Immature natural killer cell (primary cell): Measurements from ENCODE around the gene ITGBL1. TPM values are rescaled to one million over a fixed set of nuclear protein-coding genes. Genes with fewer than 3 reads are reported as not detected.
"Not testable (repeated sequence)": the region's sequence is repeated elsewhere in the genome, so short reads cannot be mapped to it uniquely, and the experiment has no call there.

Experiments
- DNase-seq, 3 donors: peaks; one replicate each; pipeline ENCODE4 v3.0.0; 2022; ENCODE audit warnings: mixed read lengths in 1 of 3
- H3K27ac Mint-ChIP-seq, 6 donors: one replicate each; pipeline ENCODE4 v1.8.0; 2020; ENCODE audit warnings: mixed read lengths in 6 of 6, mild to moderate bottlenecking in 5 of 6, inconsistent platforms in 4 of 6, moderate library complexity in 3 of 6
- H3K27me3 Mint-ChIP-seq, 3 donors: one replicate each; pipeline ENCODE4 v1.8.0; 2020 to 2021; ENCODE audit warnings: low read depth in 3 of 3, mild to moderate bottlenecking in 3 of 3, mixed read lengths in 3 of 3, moderate library complexity in 3 of 3, inconsistent platforms in 1 of 3
- H3K36me3 Mint-ChIP-seq, 3 donors: one replicate each; pipeline ENCODE4 v1.8.0; 2020; ENCODE audit warnings: mixed read lengths in 3 of 3, inconsistent platforms in 2 of 3, mild to moderate bottlenecking in 2 of 3
- H3K4me1 Mint-ChIP-seq, 2 donors: one replicate each; pipeline ENCODE4 v1.8.0; 2020; ENCODE audit warnings: inconsistent platforms in 2 of 2, mild to moderate bottlenecking in 2 of 2, mixed read lengths in 2 of 2, moderate library complexity in 1 of 2
- H3K4me3 Mint-ChIP-seq, 5 donors: one replicate each; pipeline ENCODE4 v1.8.0; 2020; ENCODE audit warnings: mild to moderate bottlenecking in 5 of 5, mixed read lengths in 5 of 5, inconsistent platforms in 3 of 5, moderate library complexity in 3 of 5
- H3K9me3 Mint-ChIP-seq, 6 donors: one replicate each; pipeline ENCODE4 v1.8.0; 2020; ENCODE audit warnings: mild to moderate bottlenecking in 6 of 6, mixed read lengths in 6 of 6, inconsistent platforms in 4 of 6, moderate library complexity in 3 of 6
- polyA plus RNA-seq, 3 donors: library from polyadenylated mRNA; unstranded; fragments of 300-500 nt; fragmentation: Illumina TruSeq; gene quantifications; one replicate each; pipeline ENCODE4 v1.2.3, GENCODE V29; 2021

Gene ITGBL1
- polyA plus RNA-seq, 3 donors from 2014 or later = not detected

- Mint-ChIP-seq H3K9me3 (peaks cover 0 to 5% (median 0%) of the 10 kb centered on the region in 6 donors), H3K27me3 (peaks cover 2 to 4% (median 3%) of the 10 kb centered on the region in 3 donors), H3K4me1 (no peaks in the 10 kb centered on the region), H3K4me3 (no peak overlapping the region), H3K36me3 (no peaks in the 10 kb centered on the region), H3K27ac (no peak overlapping the region)
- DNase-seq = no peak
Observed at GRCh38 chr13:101530293-101530692, 77.8 kb downstream of the ITGBL1 start.

- Mint-ChIP-seq H3K27ac (no peak overlapping the region), H3K36me3 (no peaks in the 10 kb centered on the region), H3K27me3 (peaks cover 0 to 5% (median 4%) of the 10 kb centered on the region in 3 donors), H3K4me1 (no peaks in the 10 kb centered on the region), H3K9me3 (peaks cover 0 to 5% (median 0%) of the 10 kb centered on the region in 6 donors), H3K4me3 (no peak overlapping the region)
- no peak for DNase-seq
Observed at GRCh38 chr13:101535192-101535746, 82.8 kb downstream of the ITGBL1 start.

- Mint-ChIP-seq H3K27me3 (peaks cover 0 to 5% (median 4%) of the 10 kb centered on the region in 3 donors), H3K9me3 (peaks cover 0 to 5% (median 0%) of the 10 kb centered on the region in 6 donors), H3K4me3 (no peak overlapping the region), H3K36me3 (no peaks in the 10 kb centered on the region), H3K27ac (no peak overlapping the region), H3K4me1 (no peaks in the 10 kb centered on the region)
- no peak for DNase-seq
Observed at GRCh38 chr13:101536079-101536478, 83.6 kb downstream of the ITGBL1 start.

- not testable (repeated sequence) for H3K36me3 Mint-ChIP-seq, H3K27ac Mint-ChIP-seq, DNase-seq, H3K4me1 Mint-ChIP-seq, H3K27me3 Mint-ChIP-seq, H3K4me3 Mint-ChIP-seq
- H3K9me3 Mint-ChIP-seq = peaks cover 0 to 13% (median 3%) of the 10 kb centered on the region in 6 donors
Observed at GRCh38 chr13:101544544-101544943, 92.1 kb downstream of the ITGBL1 start.

GRCh38 chr13:101544979-101545378 lies 92.5 kb downstream of the ITGBL1 start:
- Mint-ChIP-seq H3K4me3 (no peak overlapping the region), H3K27ac (no peak overlapping the region), H3K27me3 (peaks cover 0 to 5% (median 0%) of the 10 kb centered on the region in 3 donors), H3K9me3 (peaks cover 0 to 13% (median 3%) of the 10 kb centered on the region in 6 donors), H3K36me3 (no peaks in the 10 kb centered on the region), H3K4me1 (no peaks in the 10 kb centered on the region)
- no peak for DNase-seq

GRCh38 chr13:101545521-101545920 lies 93.0 kb downstream of the ITGBL1 start:
- H3K4me1 Mint-ChIP-seq = no peaks in the 10 kb centered on the region
- H3K36me3 Mint-ChIP-seq = no peaks in the 10 kb centered on the region
- peaks cover 0 to 5% (median 1%) of the 10 kb centered on the region in 3 donors for H3K27me3 Mint-ChIP-seq
- no peak overlapping the region for H3K27ac Mint-ChIP-seq
- peaks cover 0 to 13% (median 2%) of the 10 kb centered on the region in 6 donors for H3K9me3 Mint-ChIP-seq
- DNase-seq = no peak
- no peak overlapping the region for H3K4me3 Mint-ChIP-seq

- Mint-ChIP-seq H3K27me3 (peaks cover 2 to 3% (median 2%) of the 10 kb centered on the region in 3 donors), H3K4me1 (no peaks in the 10 kb centered on the region), H3K27ac (no peak overlapping the region), H3K9me3 (peaks cover 0 to 3% (median under 1%) of the 10 kb centered on the region in 6 donors), H3K4me3 (no peak overlapping the region), H3K36me3 (no peaks in the 10 kb centered on the region)
- no peak for DNase-seq
Observed at GRCh38 chr13:101552286-101552685, 99.8 kb downstream of the ITGBL1 start.

GRCh38 chr13:101552786-101553185 lies 100.3 kb downstream of the ITGBL1 start:
- no peaks in the 10 kb centered on the region for H3K4me1 Mint-ChIP-seq
- H3K4me3 Mint-ChIP-seq = no peak overlapping the region
- peaks cover 2 to 3% (median 2%) of the 10 kb centered on the region in 3 donors for H3K27me3 Mint-ChIP-seq
- no peaks in the 10 kb centered on the region for H3K36me3 Mint-ChIP-seq
- H3K27ac Mint-ChIP-seq = no peak overlapping the region
- no peak for DNase-seq
- H3K9me3 Mint-ChIP-seq = peaks cover 0 to 3% (median under 1%) of the 10 kb centered on the region in 6 donors

GRCh38 chr13:101554420-101555125 lies 102.1 kb downstream of the ITGBL1 start:
- Mint-ChIP-seq H3K9me3 (peaks cover 0 to 3% (median 1%) of the 10 kb centered on the region in 6 donors), H3K27me3 (peaks cover 2 to 7% (median 3%) of the 10 kb centered on the region in 3 donors), H3K27ac (no peak overlapping the region), H3K4me3 (no peak overlapping the region), H3K36me3 (no peaks in the 10 kb centered on the region), H3K4me1 (no peaks in the 10 kb centered on the region)
- DNase-seq = no peak

GRCh38 chr13:101555610-101556009 lies 103.1 kb downstream of the ITGBL1 start:
- Mint-ChIP-seq H3K36me3 (no peaks in the 10 kb centered on the region), H3K4me1 (no peaks in the 10 kb centered on the region), H3K27ac (no peak overlapping the region), H3K9me3 (peaks cover 0 to 5% (median 2%) of the 10 kb centered on the region in 6 donors), H3K27me3 (peaks cover 1 to 9% (median 2%) of the 10 kb centered on the region in 3 donors), H3K4me3 (no peak overlapping the region)
- DNase-seq = no peak

GRCh38 chr13:101556676-101557123 lies 104.2 kb downstream of the ITGBL1 start:
- no peak for DNase-seq
- Mint-ChIP-seq H3K27ac (no peak overlapping the region), H3K9me3 (peaks cover 0 to 6% (median 0%) of the 10 kb centered on the region in 6 donors), H3K4me3 (no peak overlapping the region), H3K4me1 (no peaks in the 10 kb centered on the region), H3K27me3 (peaks cover 2 to 14% (median 5%) of the 10 kb centered on the region in 3 donors), H3K36me3 (no peaks in the 10 kb centered on the region)

- no peaks in the 10 kb centered on the region for H3K4me1 Mint-ChIP-seq
- H3K4me3 Mint-ChIP-seq = no peak overlapping the region
- peaks cover 0 to 4% (median 0%) of the 10 kb centered on the region in 6 donors for H3K9me3 Mint-ChIP-seq
- no peak for DNase-seq
- H3K36me3 Mint-ChIP-seq = no peaks in the 10 kb centered on the region
- no peak overlapping the region for H3K27ac Mint-ChIP-seq
- H3K27me3 Mint-ChIP-seq = peaks cover 0 to 6% (median 5%) of the 10 kb centered on the region in 3 donors
Observed at GRCh38 chr13:101565317-101565716, 112.8 kb downstream of the ITGBL1 start.

- peaks cover 0 to 4% (median 3%) of the 10 kb centered on the region in 3 donors for H3K27me3 Mint-ChIP-seq
- no peaks in the 10 kb centered on the region for H3K4me1 Mint-ChIP-seq
- H3K36me3 Mint-ChIP-seq = no peaks in the 10 kb centered on the region
- no peak overlapping the region for H3K4me3 Mint-ChIP-seq
- H3K9me3 Mint-ChIP-seq = peaks cover 0 to 3% (median 0%) of the 10 kb centered on the region in 6 donors
- no peak for DNase-seq
- no peak overlapping the region for H3K27ac Mint-ChIP-seq
Observed at GRCh38 chr13:101567841-101568240, 115.4 kb downstream of the ITGBL1 start.

- Mint-ChIP-seq H3K9me3 (peaks cover 0 to 5% (median 0%) of the 10 kb centered on the region in 6 donors), H3K27me3 (peaks cover 0 to 4% (median 3%) of the 10 kb centered on the region in 3 donors), H3K4me1 (no peaks in the 10 kb centered on the region), H3K27ac (no peak overlapping the region), H3K4me3 (no peak overlapping the region), H3K36me3 (no peaks in the 10 kb centered on the region)
- DNase-seq = no peak
Observed at GRCh38 chr13:101569807-101570206, 117.3 kb downstream of the ITGBL1 start.
